Measurements from ENCODE around the gene PPM1D. TPM values are rescaled to one million over a fixed set of nuclear protein-coding genes. Genes with fewer than 3 reads are reported as not detected.

The PPM1D gene
- total RNA-seq, 1 experiment from 2014 or later, result 19.0 TPM

DNA sequence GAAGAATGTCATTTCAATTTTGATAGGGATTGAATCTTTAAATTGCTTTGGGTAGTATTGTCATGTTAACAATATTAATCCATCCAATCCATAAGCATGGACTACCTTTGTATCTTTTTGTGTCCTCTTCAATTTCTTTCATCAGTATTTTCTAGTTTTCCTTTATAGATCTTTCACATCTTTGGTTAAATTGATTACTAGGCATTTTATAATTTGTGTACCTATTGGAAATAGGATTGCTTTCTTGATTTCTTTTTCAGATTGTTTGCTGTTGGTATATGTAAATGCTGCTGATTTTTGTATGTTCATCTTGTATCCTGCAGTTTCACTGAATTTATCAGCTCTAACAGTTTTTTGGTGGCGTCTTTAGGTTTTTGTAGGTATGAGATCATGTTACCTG lies 53.6 kb downstream of the PPM1D start:
- H3K23me2 ChIP-seq (ENCODE audit: insufficient read length, low read depth, low read length, poor library complexity, severe bottlenecking), result no peaks in the 10 kb centered on the region
- H2BK15ac ChIP-seq (ENCODE audit: low read depth, low read length), result no peak overlapping the region
- H3T11ph ChIP-seq (ENCODE audit: low read length), result no peak overlapping the region
- no peak overlapping the region for H3K27ac ChIP-seq (ENCODE audit: insufficient read length, low read depth, low read length)
- H3K4me3 Mint-ChIP-seq, result no peak overlapping the region
- peak overlapping the region in 1 of 3 experiments; percentile 45; a peak in 1 of 7 replicates for H3K27ac Mint-ChIP-seq
- H3K9ac ChIP-seq (ENCODE audit: extremely low read depth, insufficient read length, low read length), result no peak overlapping the region
- no peaks in the 10 kb centered on the region for H3K4me1 ChIP-seq (ENCODE audit: insufficient read depth, low read length)
- DNase-seq, result no peak
- H3K79me1 ChIP-seq (ENCODE audit: insufficient read depth, low read depth, low read length, poor library complexity, severe bottlenecking), result no peaks in the 10 kb centered on the region
- H4K5ac ChIP-seq (ENCODE audit: insufficient read length, low read depth, low read length), result no peak overlapping the region
- no peak overlapping the region for H4K8ac ChIP-seq (replicated peaks; ENCODE audit: insufficient read length, low read depth, low read length)
- TF ChIP-seq, protein P1, sequence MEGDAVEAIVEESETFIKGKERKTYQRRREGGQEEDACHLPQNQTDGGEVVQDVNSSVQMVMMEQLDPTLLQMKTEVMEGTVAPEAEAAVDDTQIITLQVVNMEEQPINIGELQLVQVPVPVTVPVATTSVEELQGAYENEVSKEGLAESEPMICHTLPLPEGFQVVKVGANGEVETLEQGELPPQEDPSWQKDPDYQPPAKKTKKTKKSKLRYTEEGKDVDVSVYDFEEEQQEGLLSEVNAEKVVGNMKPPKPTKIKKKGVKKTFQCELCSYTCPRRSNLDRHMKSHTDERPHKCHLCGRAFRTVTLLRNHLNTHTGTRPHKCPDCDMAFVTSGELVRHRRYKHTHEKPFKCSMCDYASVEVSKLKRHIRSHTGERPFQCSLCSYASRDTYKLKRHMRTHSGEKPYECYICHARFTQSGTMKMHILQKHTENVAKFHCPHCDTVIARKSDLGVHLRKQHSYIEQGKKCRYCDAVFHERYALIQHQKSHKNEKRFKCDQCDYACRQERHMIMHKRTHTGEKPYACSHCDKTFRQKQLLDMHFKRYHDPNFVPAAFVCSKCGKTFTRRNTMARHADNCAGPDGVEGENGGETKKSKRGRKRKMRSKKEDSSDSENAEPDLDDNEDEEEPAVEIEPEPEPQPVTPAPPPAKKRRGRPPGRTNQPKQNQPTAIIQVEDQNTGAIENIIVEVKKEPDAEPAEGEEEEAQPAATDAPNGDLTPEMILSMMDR (conservative IDR thresholded peaks at IDR 0.05), result no peak
- H3K36me3 Mint-ChIP-seq (ENCODE audit: insufficient read depth in 1 of 3, low read depth in 3 of 3), result peaks cover 9 to 41% (median 36%) of the 10 kb centered on the region in 3 experiments; a peak in 6 of 7 replicates
- WGBS (ENCODE audit: extremely low coverage, insufficient read length, low lambda C conversion rate), result no CpG with 5 or more reads among the region's 1 CpG
- H3K4ac ChIP-seq (ENCODE audit: low read depth, low read length), result no peak overlapping the region
- H2BK5ac ChIP-seq (ENCODE audit: insufficient read length, low read length), result no peak overlapping the region
- no peak overlapping the region for H2BK12ac ChIP-seq (ENCODE audit: insufficient read length, low read depth, low read length)
- no peak overlapping the region for H2AK5ac ChIP-seq (ENCODE audit: insufficient read length, low read length)
- H3K9me3 ChIP-seq (ENCODE audit: control insufficient read depth, low read depth, low read length), result no peaks in the 10 kb centered on the region
- no peak overlapping the region for H2AFZ ChIP-seq (ENCODE audit: low read length)
- no peaks in the 10 kb centered on the region for H3K27me3 Mint-ChIP-seq (ENCODE audit: low read depth)
- no peak overlapping the region for H3K18ac ChIP-seq (ENCODE audit: insufficient read length, low read depth, low read length)
- no peak overlapping the region for H3K23ac ChIP-seq (ENCODE audit: insufficient read length, low read depth, low read length)
- no peaks in the 10 kb centered on the region for H3K27me3 ChIP-seq (ENCODE audit: insufficient read depth, low read length)
- H3K9me3 Mint-ChIP-seq, result no peaks in the 10 kb centered on the region; a peak in 1 of 5 replicates
- peaks cover 0 to 6% of the 10 kb centered on the region in 2 experiments; a peak in 2 of 4 replicates for H3K4me1 Mint-ChIP-seq
- H2BK20ac ChIP-seq (ENCODE audit: low read depth, low read length, poor library complexity, severe bottlenecking), result no peak overlapping the region
- H3K79me2 ChIP-seq (ENCODE audit: insufficient read depth, low read length), result no peaks in the 10 kb centered on the region
- H4K91ac ChIP-seq (ENCODE audit: insufficient read length, low read depth, low read length), result no peak overlapping the region
- no peak overlapping the region for H3K14ac ChIP-seq (ENCODE audit: insufficient read depth, low read length)
- no peak overlapping the region for H3K56ac ChIP-seq (ENCODE audit: insufficient read length, low read depth, low read length)
- no peak overlapping the region for H2BK120ac ChIP-seq (ENCODE audit: low read depth, low read length, poor library complexity, severe bottlenecking)
- H3K4me2 ChIP-seq (ENCODE audit: insufficient read depth, insufficient read length, low read length), result no peak overlapping the region
- no peaks in the 10 kb centered on the region for H4K20me1 ChIP-seq (ENCODE audit: control insufficient read depth, insufficient read depth, insufficient read length)
